ENCODE data around the gene MCTP1.

The MCTP1 gene

GRCh38 chr5:95086927-95087815 lies 197.7 kb downstream of the MCTP1 start:
- no peak overlapping the region for H3K4me3 ChIP-seq (ENCODE audit: low read depth, low read length)
- no peak for TF ChIP-seq CTCF (IDR thresholded peaks at IDR 0.05; ENCODE audit: insufficient read depth, low read depth, low read length, missing control alignments)
- DNase-seq (ENCODE audit: low read depth): peak; percentile 19

GRCh38 chr5:95084757-95085156 lies 200.1 kb downstream of the MCTP1 start:
- no peak for DNase-seq (ENCODE audit: low read depth)
- H3K4me3 ChIP-seq (ENCODE audit: low read depth, low read length): no peak overlapping the region
- no peak for TF ChIP-seq CTCF (IDR thresholded peaks at IDR 0.05; ENCODE audit: insufficient read depth, low read depth, low read length, missing control alignments)

GRCh38 chr5:95083606-95084005 lies 201.3 kb downstream of the MCTP1 start:
- DNase-seq (ENCODE audit: low read depth): no peak
- no peak overlapping the region for H3K4me3 ChIP-seq (ENCODE audit: low read depth, low read length)
- no peak for TF ChIP-seq CTCF (IDR thresholded peaks at IDR 0.05; ENCODE audit: insufficient read depth, low read depth, low read length, missing control alignments)

- DNase-seq (ENCODE audit: low read depth): no peak
- H3K4me3 ChIP-seq (ENCODE audit: low read depth, low read length): peak overlapping the region; percentile 43; the same call in 1 of the 2 replicates
- TF ChIP-seq CTCF (IDR thresholded peaks at IDR 0.05; ENCODE audit: insufficient read depth, low read depth, low read length, missing control alignments): no peak
Observed at GRCh38 chr5:95081982-95082381, 202.9 kb downstream of the MCTP1 start.

- peak overlapping the region; percentile 43 for H3K4me3 ChIP-seq (ENCODE audit: low read depth, low read length)
- TF ChIP-seq CTCF (IDR thresholded peaks at IDR 0.05; ENCODE audit: insufficient read depth, low read depth, low read length, missing control alignments): no peak
- DNase-seq (ENCODE audit: low read depth): peak; percentile 79
Observed at GRCh38 chr5:95081500-95081960, 203.4 kb downstream of the MCTP1 start.

GRCh38 chr5:95080441-95080840 lies 204.5 kb downstream of the MCTP1 start:
- no peak for DNase-seq (ENCODE audit: low read depth)
- no peak for TF ChIP-seq CTCF (IDR thresholded peaks at IDR 0.05; ENCODE audit: insufficient read depth, low read depth, low read length, missing control alignments)
- peak overlapping the region; percentile 43 for H3K4me3 ChIP-seq (ENCODE audit: low read depth, low read length)
